Prostate gland (tissue), 2 donors: Measurements from ENCODE around the gene NAT10. TPM values are rescaled to one million over a fixed set of nuclear protein-coding genes. Genes with fewer than 3 reads are reported as not detected.

Experiments used
- DNase-seq: peaks from one replicate; pipeline ENCODE4 v3.0.0-alpha.2; 2019; ENCODE audit warnings: low spot score
- H3K27ac ChIP-seq, 2 donors: fragments of 200-600 bp; sonication (generic); 2 replicates each; pipeline ENCODE4 v1.5.1; 2017 to 2019
- H3K27me3 ChIP-seq: fragments of 200-600 bp; sonication (generic); replicated peaks from 2 replicates; pipeline ENCODE4 v1.5.1; 2019; ENCODE audit not compliant: insufficient read depth
- H3K36me3 ChIP-seq, 2 donors: fragments of 200-600 bp; sonication (generic); 1 replicate in 1 of 2; 2 replicates in 1 of 2; pipeline versions ENCODE4 v1.5.1 to v1.8.1; 2017 to 2019
- H3K4me1 ChIP-seq: fragments of 200-600 bp; sonication (generic); replicated peaks from 2 replicates; pipeline ENCODE4 v1.5.1; 2019
- H3K4me3 ChIP-seq, 2 donors: fragments of 200-600 bp; sonication (generic); 2 replicates each; pipeline ENCODE4 v1.5.1; 2017 to 2019
- H3K9me3 ChIP-seq: fragments of 200-600 bp; sonication (generic); 2 replicates; pipeline ENCODE4 v1.5.1; 2017
- POLR2A ChIP-seq: fragments of 450-650 bp; IDR thresholded peaks from one replicate; pipeline ENCODE4 v1.6.1; 2016; ENCODE audit warnings: antibody characterized with exemption, mild to moderate bottlenecking
- POLR2AphosphoS5 ChIP-seq: sonication (generic); formaldehyde crosslinking; IDR thresholded peaks from one replicate; pipeline ENCODE4 v1.6.1; 2017; ENCODE audit warnings: antibody characterized with exemption
- WGBS: methylation state at CpG from one replicate; pipeline ENCODE4 v1.1.5; 2018; 5-methylcytosine and 5-hydroxymethylcytosine counted together
- intact Hi-C: fragments of 100-400 bp; cut with DNase I; formaldehyde crosslinking; loops from one replicate; pipeline ENCODE4 v1.14.2; 2022
- total RNA-seq, 2 donors: library from RNA; depleted of rRNA; stranded (reverse); fragments of >200 nt; gene quantifications; one replicate each; pipeline ENCODE4 v1.1.0, GENCODE V29; 2016
- TF ChIP-seq, protein P1 (sequence below), 4 experiments: fragments of 200-600 bp in 2 of 4; fragments of 450-650 bp in 2 of 4; sonication (generic) in 2 of 4; IDR thresholded peaks; 1 replicate in 3 of 4; 2 replicates in 1 of 4; pipeline ENCODE4 v1.5.1; 2016 to 2019; ENCODE audit warnings: antibody characterized with exemption in 4 of 4, mild to moderate bottlenecking in 2 of 4, moderate library complexity in 2 of 4

The NAT10 gene
- total RNA-seq, 2 donors from 2014 or later = 21.9 to 34.7 TPM

- H3K9me3 ChIP-seq = no peaks in the 10 kb centered on the region
- WGBS = 94% methylated on average over 11 of the region's 11 CpGs
- no peaks in the 10 kb centered on the region for H3K4me1 ChIP-seq
- no peaks in the 10 kb centered on the region for H3K27me3 ChIP-seq
- no peak for DNase-seq
- intact Hi-C loops = no loop called here
- no peak overlapping the region for H3K4me3 ChIP-seq
- H3K36me3 ChIP-seq = peaks cover 16 to 48% of the 10 kb centered on the region in 2 donors
- TF ChIP-seq POLR2AphosphoS5 (no peak), POLR2A (no peak)
- TF ChIP-seq, protein P1, sequence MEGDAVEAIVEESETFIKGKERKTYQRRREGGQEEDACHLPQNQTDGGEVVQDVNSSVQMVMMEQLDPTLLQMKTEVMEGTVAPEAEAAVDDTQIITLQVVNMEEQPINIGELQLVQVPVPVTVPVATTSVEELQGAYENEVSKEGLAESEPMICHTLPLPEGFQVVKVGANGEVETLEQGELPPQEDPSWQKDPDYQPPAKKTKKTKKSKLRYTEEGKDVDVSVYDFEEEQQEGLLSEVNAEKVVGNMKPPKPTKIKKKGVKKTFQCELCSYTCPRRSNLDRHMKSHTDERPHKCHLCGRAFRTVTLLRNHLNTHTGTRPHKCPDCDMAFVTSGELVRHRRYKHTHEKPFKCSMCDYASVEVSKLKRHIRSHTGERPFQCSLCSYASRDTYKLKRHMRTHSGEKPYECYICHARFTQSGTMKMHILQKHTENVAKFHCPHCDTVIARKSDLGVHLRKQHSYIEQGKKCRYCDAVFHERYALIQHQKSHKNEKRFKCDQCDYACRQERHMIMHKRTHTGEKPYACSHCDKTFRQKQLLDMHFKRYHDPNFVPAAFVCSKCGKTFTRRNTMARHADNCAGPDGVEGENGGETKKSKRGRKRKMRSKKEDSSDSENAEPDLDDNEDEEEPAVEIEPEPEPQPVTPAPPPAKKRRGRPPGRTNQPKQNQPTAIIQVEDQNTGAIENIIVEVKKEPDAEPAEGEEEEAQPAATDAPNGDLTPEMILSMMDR (IDR thresholded peaks at IDR 0.05) = no peak
- H3K27ac ChIP-seq = no peak overlapping the region
These were observed 34.7 kb downstream of the NAT10 start for GRCh38 chr11:34140149-34140548.

GRCh38 chr11:34143048-34143447, 37.6 kb downstream of the NAT10 start:
- Histone ChIP-seq H3K27ac (no peak overlapping the region), H3K4me1 (no peaks in the 10 kb centered on the region), H3K9me3 (no peaks in the 10 kb centered on the region), H3K27me3 (no peaks in the 10 kb centered on the region), H3K36me3 (peaks cover 16 to 38% of the 10 kb centered on the region in 2 donors), H3K4me3 (no peak overlapping the region)
- intact Hi-C loops = no loop called here
- TF ChIP-seq POLR2AphosphoS5 (no peak), POLR2A (no peak)
- TF ChIP-seq, protein P1 (IDR thresholded peaks at IDR 0.05) = no peak
- WGBS = 73% methylated on average over 2 of the region's 2 CpGs
- no peak for DNase-seq

DNA sequence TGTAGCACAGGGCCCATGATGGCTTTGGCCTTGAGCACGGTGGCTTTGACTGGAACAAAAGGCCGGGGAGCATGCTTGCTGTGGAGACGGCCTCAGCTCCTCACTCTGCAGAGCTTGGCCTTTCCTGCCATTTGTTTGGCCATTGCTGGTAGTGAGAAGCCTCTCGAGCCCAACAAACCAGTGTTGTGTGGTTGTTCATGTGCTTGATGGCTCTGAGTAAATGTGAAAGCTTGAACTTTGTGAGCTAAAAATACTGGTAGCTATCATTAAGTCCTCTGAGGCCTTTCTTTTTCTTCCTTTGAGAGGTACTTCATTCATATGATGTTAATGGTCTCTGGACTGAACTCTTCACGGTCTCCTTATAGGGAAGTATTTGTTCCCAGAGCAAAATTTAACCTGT, 39.6 kb downstream of the NAT10 start:
- TF ChIP-seq POLR2AphosphoS5 (no peak), POLR2A (no peak)
- TF ChIP-seq, protein P1 (IDR thresholded peaks at IDR 0.05) = no peak
- Histone ChIP-seq H3K9me3 (no peaks in the 10 kb centered on the region), H3K27ac (no peak overlapping the region), H3K27me3 (no peaks in the 10 kb centered on the region), H3K36me3 (peaks cover 16 to 31% of the 10 kb centered on the region in 2 donors), H3K4me3 (no peak overlapping the region), H3K4me1 (no peaks in the 10 kb centered on the region)
- no peak for DNase-seq
- intact Hi-C loops = no loop called here
- WGBS = 83% methylated on average over 5 of the region's 5 CpGs

GRCh38 chr11:34145847-34146381, 40.5 kb downstream of the NAT10 start:
- H3K4me1 ChIP-seq = peaks cover 7% of the 10 kb centered on the region
- intact Hi-C loops = no loop called here
- TF ChIP-seq POLR2A = no peak
- TF ChIP-seq POLR2AphosphoS5 = no peak
- TF ChIP-seq, protein P1 (IDR thresholded peaks at IDR 0.05) = no peak
- no peaks in the 10 kb centered on the region for H3K9me3 ChIP-seq
- 87% methylated on average over 8 of the region's 8 CpGs for WGBS
- H3K27ac ChIP-seq = no peak overlapping the region
- peaks cover 12 to 23% of the 10 kb centered on the region in 2 donors for H3K36me3 ChIP-seq
- no peak overlapping the region for H3K4me3 ChIP-seq
- no peak for DNase-seq
- no peaks in the 10 kb centered on the region for H3K27me3 ChIP-seq

DNA sequence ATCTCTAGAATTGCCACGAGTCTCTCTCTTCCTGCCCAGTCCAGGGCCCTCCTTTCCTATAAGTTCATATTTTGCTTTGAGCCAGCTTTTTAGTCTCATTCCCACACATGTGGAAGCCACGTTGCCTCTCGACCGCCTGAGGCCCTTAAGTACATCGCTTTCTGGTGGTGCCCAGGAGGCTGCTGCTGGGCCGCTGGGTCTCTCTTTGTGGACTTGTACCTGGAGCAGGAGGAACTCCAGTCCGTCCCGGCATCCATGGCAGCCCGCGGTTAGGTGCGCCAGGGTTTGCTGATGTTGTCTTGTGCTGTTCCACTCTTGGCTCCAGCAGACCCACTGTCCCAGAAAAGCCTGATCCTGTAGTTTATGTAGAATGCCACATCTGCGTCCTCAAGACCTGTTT, 41.0 kb downstream of the NAT10 start:
- Histone ChIP-seq H3K4me3 (no peak overlapping the region), H3K9me3 (no peaks in the 10 kb centered on the region), H3K36me3 (peaks cover 11 to 21% of the 10 kb centered on the region in 2 donors), H3K4me1 (peaks cover 9% of the 10 kb centered on the region), H3K27ac (no peak overlapping the region), H3K27me3 (no peaks in the 10 kb centered on the region)
- intact Hi-C loops = no loop called here
- TF ChIP-seq POLR2A (no peak), POLR2AphosphoS5 (no peak)
- TF ChIP-seq, protein P1 (IDR thresholded peaks at IDR 0.05) = no peak
- no peak for DNase-seq
- WGBS = 90% methylated on average over 12 of the region's 12 CpGs
